Fibroblast of lung (primary cell): ENCODE measurements around the gene FLVCR1.

Experiments
- EZH2 ChIP-seq: IDR thresholded peaks from 2 replicates; pipeline ENCODE4 v1.5.1; 2012; ENCODE audit warnings: low read length, control low read depth, mild to moderate bottlenecking; ENCODE audit errors: missing control alignments
- TF ChIP-seq, protein P1 (sequence below), 2 donors: IDR thresholded peaks in 1 of 2; conservative IDR thresholded peaks in 1 of 2; 1 replicate in 1 of 2; 2 replicates in 1 of 2; pipeline ENCODE4 v1.5.1; 2011 to 2012; ENCODE audit warnings: low read length in 2 of 2, control low read depth in 1 of 2, inconsistent platforms in 1 of 2, low read depth in 1 of 2, mild to moderate bottlenecking in 1 of 2

DNA sequence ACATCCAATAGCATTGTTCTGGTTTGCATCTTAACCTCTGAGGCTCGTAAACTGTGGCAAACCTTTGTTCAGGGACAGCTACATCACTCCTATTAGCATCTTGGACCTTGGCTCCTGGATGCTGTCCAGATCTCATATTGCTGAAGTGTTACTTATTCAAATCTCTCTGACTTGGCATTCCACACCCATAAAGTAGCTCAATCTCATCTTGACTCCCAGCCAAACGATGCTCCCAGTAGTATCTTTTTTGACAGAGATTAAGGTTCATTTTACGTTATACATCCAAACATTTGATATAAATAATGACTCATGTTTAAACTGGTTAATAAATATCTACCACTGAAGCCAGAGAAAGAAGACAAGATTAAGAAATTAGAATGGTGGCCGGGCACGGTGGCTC is 4.4 kb upstream of the FLVCR1 start:
- TF ChIP-seq, protein P1, sequence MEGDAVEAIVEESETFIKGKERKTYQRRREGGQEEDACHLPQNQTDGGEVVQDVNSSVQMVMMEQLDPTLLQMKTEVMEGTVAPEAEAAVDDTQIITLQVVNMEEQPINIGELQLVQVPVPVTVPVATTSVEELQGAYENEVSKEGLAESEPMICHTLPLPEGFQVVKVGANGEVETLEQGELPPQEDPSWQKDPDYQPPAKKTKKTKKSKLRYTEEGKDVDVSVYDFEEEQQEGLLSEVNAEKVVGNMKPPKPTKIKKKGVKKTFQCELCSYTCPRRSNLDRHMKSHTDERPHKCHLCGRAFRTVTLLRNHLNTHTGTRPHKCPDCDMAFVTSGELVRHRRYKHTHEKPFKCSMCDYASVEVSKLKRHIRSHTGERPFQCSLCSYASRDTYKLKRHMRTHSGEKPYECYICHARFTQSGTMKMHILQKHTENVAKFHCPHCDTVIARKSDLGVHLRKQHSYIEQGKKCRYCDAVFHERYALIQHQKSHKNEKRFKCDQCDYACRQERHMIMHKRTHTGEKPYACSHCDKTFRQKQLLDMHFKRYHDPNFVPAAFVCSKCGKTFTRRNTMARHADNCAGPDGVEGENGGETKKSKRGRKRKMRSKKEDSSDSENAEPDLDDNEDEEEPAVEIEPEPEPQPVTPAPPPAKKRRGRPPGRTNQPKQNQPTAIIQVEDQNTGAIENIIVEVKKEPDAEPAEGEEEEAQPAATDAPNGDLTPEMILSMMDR (conservative IDR thresholded peaks at IDR 0.05 in 1 of 2, IDR thresholded peaks at IDR 0.05 in 1 of 2; ENCODE audit: low read depth in 1 of 2, low read length in 2 of 2), result no peak
- no peak for TF ChIP-seq EZH2
